Upper lobe of left lung (tissue), 4 donors: ENCODE data around the gene NRIP3.

Source experiments
- EP300 ChIP-seq, 4 donors: sonication (generic); formaldehyde crosslinking; IDR thresholded peaks; one replicate each; pipeline ENCODE4 v1.5.1; 2017; ENCODE audit warnings: antibody characterized with exemption in 4 of 4, control low read depth in 2 of 4
- POLR2A ChIP-seq, 4 donors: fragments of 450-650 bp; IDR thresholded peaks; one replicate each; pipeline ENCODE4 v1.5.1; 2016 to 2017; ENCODE audit warnings: antibody characterized with exemption in 4 of 4, mild to moderate bottlenecking in 2 of 4
- POLR2AphosphoS5 ChIP-seq, 2 donors: sonication (generic); formaldehyde crosslinking; IDR thresholded peaks; one replicate each; pipeline ENCODE4 v1.5.1; 2017; ENCODE audit warnings: antibody characterized with exemption in 2 of 2
- TF ChIP-seq, protein P1 (sequence below), 6 experiments: fragments of 450-650 bp in 4 of 6; fragments of 200-600 bp in 2 of 6; sonication (generic) in 2 of 6; IDR thresholded peaks; one replicate each; pipeline ENCODE4 v1.5.1; 2016 to 2019; ENCODE audit warnings: antibody characterized with exemption in 6 of 6

DNA sequence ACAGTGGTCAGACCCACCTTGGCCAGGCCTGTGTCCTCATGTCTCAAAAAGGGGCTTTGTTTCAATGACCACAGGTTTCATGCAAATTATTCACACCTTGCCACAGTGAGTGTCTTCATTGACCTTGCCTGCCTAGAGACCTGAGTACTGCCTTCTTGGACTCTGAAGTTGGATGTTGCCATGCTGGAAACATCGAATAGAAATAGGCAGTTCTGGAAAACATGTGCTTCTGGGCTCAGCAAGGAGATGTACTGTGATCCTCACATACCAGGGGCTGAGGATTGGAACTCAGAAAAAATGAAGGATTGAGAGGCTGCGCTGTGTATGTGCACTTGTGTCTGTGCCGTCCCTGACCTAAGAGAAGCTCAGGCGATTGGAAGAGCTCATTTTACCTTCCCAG, 9.6 kb upstream of the NRIP3 start:
- TF ChIP-seq, protein P1, sequence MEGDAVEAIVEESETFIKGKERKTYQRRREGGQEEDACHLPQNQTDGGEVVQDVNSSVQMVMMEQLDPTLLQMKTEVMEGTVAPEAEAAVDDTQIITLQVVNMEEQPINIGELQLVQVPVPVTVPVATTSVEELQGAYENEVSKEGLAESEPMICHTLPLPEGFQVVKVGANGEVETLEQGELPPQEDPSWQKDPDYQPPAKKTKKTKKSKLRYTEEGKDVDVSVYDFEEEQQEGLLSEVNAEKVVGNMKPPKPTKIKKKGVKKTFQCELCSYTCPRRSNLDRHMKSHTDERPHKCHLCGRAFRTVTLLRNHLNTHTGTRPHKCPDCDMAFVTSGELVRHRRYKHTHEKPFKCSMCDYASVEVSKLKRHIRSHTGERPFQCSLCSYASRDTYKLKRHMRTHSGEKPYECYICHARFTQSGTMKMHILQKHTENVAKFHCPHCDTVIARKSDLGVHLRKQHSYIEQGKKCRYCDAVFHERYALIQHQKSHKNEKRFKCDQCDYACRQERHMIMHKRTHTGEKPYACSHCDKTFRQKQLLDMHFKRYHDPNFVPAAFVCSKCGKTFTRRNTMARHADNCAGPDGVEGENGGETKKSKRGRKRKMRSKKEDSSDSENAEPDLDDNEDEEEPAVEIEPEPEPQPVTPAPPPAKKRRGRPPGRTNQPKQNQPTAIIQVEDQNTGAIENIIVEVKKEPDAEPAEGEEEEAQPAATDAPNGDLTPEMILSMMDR (IDR thresholded peaks at IDR 0.05) = no peak
- TF ChIP-seq POLR2A (IDR thresholded peaks at IDR 0.05) (no peak), POLR2AphosphoS5 (IDR thresholded peaks at IDR 0.05) (no peak), EP300 (IDR thresholded peaks at IDR 0.05) (no peak)
